Chondrocyte (in vitro differentiated cells): ENCODE results near the gene CDK10. TPM values are rescaled to one million over a fixed set of nuclear protein-coding genes. Genes with fewer than 3 reads are reported as not detected.
"Not testable (repeated sequence)": the region's sequence is repeated elsewhere in the genome, so short reads cannot be mapped to it uniquely, and the experiment has no call there.

Experiments
- DNase-seq: peaks from one replicate; pipeline ENCODE4 v3.0.0; 2021; ENCODE audit warnings: mixed read lengths, low spot score
- H3K27ac Mint-ChIP-seq: one replicate; pipeline ENCODE4 v1.8.0; 2021; ENCODE audit warnings: mild to moderate bottlenecking, moderate library complexity, mixed read lengths; ENCODE audit not compliant: unreplicated experiment
- H3K27me3 Mint-ChIP-seq: 2 replicates; pipeline ENCODE4 v1.8.0; 2021; ENCODE audit warnings: low read depth, mixed read lengths
- H3K36me3 Mint-ChIP-seq: 2 replicates; pipeline ENCODE4 v1.8.0; 2021; ENCODE audit warnings: low read depth, mixed read lengths
- H3K4me1 Mint-ChIP-seq: 2 replicates; pipeline ENCODE4 v1.8.0; 2021; ENCODE audit warnings: low read depth, mild to moderate bottlenecking, mixed read lengths
- H3K4me3 Mint-ChIP-seq: one replicate; pipeline ENCODE4 v1.8.0; 2021; ENCODE audit warnings: mild to moderate bottlenecking, moderate library complexity, mixed read lengths; ENCODE audit not compliant: unreplicated experiment
- H3K9me3 Mint-ChIP-seq: 2 replicates; pipeline ENCODE4 v1.8.0; 2021; ENCODE audit warnings: low read depth, mixed read lengths
- CTCF ChIP-seq: fragments of 200-600 bp; sonication (generic); IDR thresholded peaks from 2 replicates; pipeline ENCODE4 v1.5.0; 2021; ENCODE audit warnings: antibody characterized with exemption, mild to moderate bottlenecking, moderate library complexity
- total RNA-seq: library from RNA; stranded (reverse); gene quantifications from 3 replicates; pipeline ENCODE4 v1.2.1, GENCODE V29; 2021

Gene CDK10
- total RNA-seq, 1 donor from 2014 or later: 43.7 TPM

- Mint-ChIP-seq H3K27me3 (no peaks in the 10 kb centered on the region), H3K4me3 (peak overlapping the region; percentile 87), H3K36me3 (peaks cover 11% of the 10 kb centered on the region), H3K4me1 (peaks cover 27% of the 10 kb centered on the region), H3K27ac (peak overlapping the region; percentile 78), H3K9me3 (no peaks in the 10 kb centered on the region)
- TF ChIP-seq CTCF: no peak
- peak; percentile 83 for DNase-seq
Measured at GRCh38 chr16:89658221-89658879, 28.1 kb upstream of the CDK10 start.

- TF ChIP-seq CTCF: no peak
- no peaks in the 10 kb centered on the region for H3K27me3 Mint-ChIP-seq
- peaks cover 25% of the 10 kb centered on the region for H3K4me1 Mint-ChIP-seq
- DNase-seq: peak; percentile 52
- peaks cover 16% of the 10 kb centered on the region for H3K36me3 Mint-ChIP-seq
- H3K27ac Mint-ChIP-seq: no peak overlapping the region
- no peak overlapping the region for H3K4me3 Mint-ChIP-seq
- no peaks in the 10 kb centered on the region for H3K9me3 Mint-ChIP-seq
Measured at GRCh38 chr16:89660146-89660545, 26.3 kb upstream of the CDK10 start.

- Mint-ChIP-seq H3K27ac (no peak overlapping the region), H3K4me1 (peaks cover 15% of the 10 kb centered on the region), H3K4me3 (no peak overlapping the region), H3K36me3 (peaks cover 16% of the 10 kb centered on the region), H3K27me3 (no peaks in the 10 kb centered on the region), H3K9me3 (no peaks in the 10 kb centered on the region)
- TF ChIP-seq CTCF: no peak
- peak; percentile 2 for DNase-seq
Measured at GRCh38 chr16:89661215-89661614, 25.3 kb upstream of the CDK10 start.

GRCh38 chr16:89664238-89664637, 22.3 kb upstream of the CDK10 start:
- H3K36me3 Mint-ChIP-seq: peaks cover 16% of the 10 kb centered on the region
- H3K4me1 Mint-ChIP-seq, H3K4me3 Mint-ChIP-seq: not testable (repeated sequence)

GRCh38 chr16:89667000-89667399, 19.5 kb upstream of the CDK10 start:
- H3K4me3 Mint-ChIP-seq, H3K36me3 Mint-ChIP-seq, H3K27me3 Mint-ChIP-seq, H3K4me1 Mint-ChIP-seq, H3K9me3 Mint-ChIP-seq, H3K27ac Mint-ChIP-seq: not testable (repeated sequence)
- peak; percentile 72 for TF ChIP-seq CTCF
- DNase-seq: peak; percentile 55

More at GRCh38 chr16:89664238-89664637, 22.3 kb upstream of the CDK10 start:
- not testable (repeated sequence) for H3K27ac Mint-ChIP-seq, H3K27me3 Mint-ChIP-seq, H3K9me3 Mint-ChIP-seq
- DNase-seq: peak; percentile 15

- peak; percentile 37 for DNase-seq
- Mint-ChIP-seq H3K4me3 (no peak overlapping the region), H3K9me3 (no peaks in the 10 kb centered on the region), H3K27ac (no peak overlapping the region), H3K36me3 (peaks cover 5% of the 10 kb centered on the region), H3K27me3 (no peaks in the 10 kb centered on the region), H3K4me1 (peaks cover 5% of the 10 kb centered on the region)
- TF ChIP-seq CTCF: no peak
Measured at GRCh38 chr16:89667633-89668032, 18.9 kb upstream of the CDK10 start.
